Measurements from ENCODE around the gene WWOX. TPM values are rescaled to one million over a fixed set of nuclear protein-coding genes. Genes with fewer than 3 reads are reported as not detected.

Gene WWOX
- total RNA-seq, 6 experiments from 2014 or later, result 13.0 to 24.3 (median 16.5) TPM

- TF ChIP-seq CTCF (IDR thresholded peaks at IDR 0.05) (no peak), POLR2A (IDR thresholded peaks at IDR 0.05) (no peak)
- peak in 1 of 3 donors; percentile 58 for DNase-seq
- H3K9me3 ChIP-seq, result no peaks in the 10 kb centered on the region
- peak overlapping the region in 2 of 3 donors; percentile 7 to 47 for H3K27ac ChIP-seq
- peak; percentile 87 to 96 (median 92) for ATAC-seq
- no peaks in the 10 kb centered on the region for H3K36me3 ChIP-seq
- 46% methylated on average over 8 of the region's 8 CpGs for WGBS (ENCODE audit: insufficient coverage, low coverage, low lambda C conversion rate, missing lambda C conversion rate)
- H3K4me1 ChIP-seq, result peaks cover 0 to 14% (median 0%) of the 10 kb centered on the region in 4 donors
- intact Hi-C loops (cut with DNase I), result no loop called here
- H3K27me3 ChIP-seq, result no peaks in the 10 kb centered on the region
- H3K4me3 ChIP-seq, result no peak overlapping the region
These were observed 656.6 kb downstream of the WWOX start for GRCh38 chr16:78755751-78756661.

DNA sequence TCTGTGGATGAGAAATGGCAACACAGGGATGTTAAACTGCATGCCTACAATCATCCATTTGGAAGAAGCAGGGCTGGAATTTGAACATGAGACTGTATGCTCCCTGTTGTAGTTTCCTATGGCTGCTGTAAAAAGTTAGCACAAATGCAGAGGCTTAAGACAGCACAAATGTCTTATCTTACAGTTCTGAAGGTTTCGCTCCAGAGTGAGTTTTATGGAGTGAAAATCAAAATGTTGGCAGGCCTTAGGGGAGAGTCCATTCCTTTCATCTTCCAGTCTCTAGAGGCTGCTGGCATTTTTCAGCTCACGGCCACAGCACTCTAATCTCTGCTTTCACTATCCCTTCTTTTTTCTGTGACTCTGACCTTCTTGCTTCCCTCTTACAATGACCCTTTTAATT lies 660.1 kb downstream of the WWOX start:
- ATAC-seq, result no peak
- 32% methylated on average over 2 of the region's 2 CpGs for WGBS (ENCODE audit: insufficient coverage, low coverage, low lambda C conversion rate, missing lambda C conversion rate)
- no peak overlapping the region for H3K4me3 ChIP-seq
- no peaks in the 10 kb centered on the region for H3K9me3 ChIP-seq
- H3K4me1 ChIP-seq, result peaks cover 0 to 19% (median 0%) of the 10 kb centered on the region in 4 donors
- H3K27me3 ChIP-seq, result no peaks in the 10 kb centered on the region
- TF ChIP-seq POLR2A (IDR thresholded peaks at IDR 0.05) (no peak), CTCF (IDR thresholded peaks at IDR 0.05) (no peak)
- intact Hi-C loops (cut with DNase I), result no loop called here
- no peak overlapping the region for H3K27ac ChIP-seq
- no peaks in the 10 kb centered on the region for H3K36me3 ChIP-seq
- DNase-seq, result no peak

DNA sequence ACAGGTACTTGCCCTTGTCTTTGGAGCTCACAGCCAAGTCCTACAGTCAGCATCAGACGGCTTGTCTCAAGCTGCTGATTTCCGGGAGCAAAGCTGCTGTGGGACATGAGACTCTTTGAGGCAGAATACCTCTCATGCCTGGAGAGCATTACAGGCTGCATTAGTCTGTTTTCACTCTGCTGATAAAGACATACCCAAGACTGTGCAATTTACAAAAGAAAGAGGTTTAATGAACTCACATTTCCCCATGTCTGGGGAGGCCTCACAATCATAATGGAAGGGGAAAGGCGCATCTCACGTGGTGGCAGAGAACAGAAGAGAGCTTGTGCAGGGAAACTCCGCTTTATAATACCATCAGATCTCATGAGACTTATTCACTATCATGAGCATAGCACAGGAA lies 661.2 kb downstream of the WWOX start:
- no peak for ATAC-seq
- Histone ChIP-seq H3K4me3 (no peak overlapping the region), H3K9me3 (no peaks in the 10 kb centered on the region), H3K36me3 (no peaks in the 10 kb centered on the region), H3K4me1 (peaks cover 0 to 13% (median 0%) of the 10 kb centered on the region in 4 donors), H3K27ac (no peak overlapping the region), H3K27me3 (no peaks in the 10 kb centered on the region)
- TF ChIP-seq POLR2A (IDR thresholded peaks at IDR 0.05) (no peak), CTCF (IDR thresholded peaks at IDR 0.05) (no peak)
- no peak for DNase-seq
- intact Hi-C loops (cut with DNase I), result loop anchor here (10.0 kb wide), 1 partner anchor 256 kb away; no protein-coding TSS in a partner anchor
- 93% methylated on average over 5 of the region's 5 CpGs for WGBS (ENCODE audit: insufficient coverage, low coverage, low lambda C conversion rate, missing lambda C conversion rate)

DNA sequence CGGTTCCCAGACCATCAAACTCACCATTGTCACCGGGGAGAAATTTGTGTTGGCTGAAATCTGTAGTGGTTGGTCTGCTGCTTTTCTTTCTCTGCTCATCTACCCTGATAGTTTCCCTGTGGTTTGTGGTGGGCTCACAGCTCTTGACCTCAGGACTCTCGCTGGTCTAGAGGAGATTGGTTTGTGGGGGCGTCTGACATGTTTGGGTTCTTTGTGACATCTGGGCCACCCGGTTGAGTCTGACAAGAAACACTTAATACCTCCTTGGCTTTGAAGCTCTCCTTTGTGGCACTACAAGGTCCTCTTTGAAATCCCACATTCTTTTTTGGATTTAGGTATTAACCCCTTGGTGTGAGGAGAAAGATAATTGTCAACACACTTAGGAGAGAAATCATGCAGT lies 662.0 kb downstream of the WWOX start:
- ATAC-seq (no peak), DNase-seq (no peak)
- H3K27ac ChIP-seq, result no peak overlapping the region
- H3K27me3 ChIP-seq, result no peaks in the 10 kb centered on the region
- H3K4me3 ChIP-seq, result no peak overlapping the region
- intact Hi-C loops (cut with DNase I), result loop anchor here (10.0 kb wide), 1 partner anchor 257 kb away; no protein-coding TSS in a partner anchor
- peaks cover 0 to 7% (median 0%) of the 10 kb centered on the region in 4 donors for H3K4me1 ChIP-seq
- H3K9me3 ChIP-seq, result no peaks in the 10 kb centered on the region
- no peak for TF ChIP-seq POLR2A (IDR thresholded peaks at IDR 0.05)
- TF ChIP-seq CTCF (IDR thresholded peaks at IDR 0.05), result no peak
- H3K36me3 ChIP-seq, result no peaks in the 10 kb centered on the region
- WGBS (ENCODE audit: insufficient coverage, low coverage, low lambda C conversion rate, missing lambda C conversion rate), result 76% methylated on average over 5 of the region's 5 CpGs

Measured in right lobe of liver (tissue), 6 donors.